A549 (cell line): ENCODE data around the gene HINT1. TPM values are rescaled to one million over a fixed set of nuclear protein-coding genes. Genes with fewer than 3 reads are reported as not detected.

Source experiments
- ATAC-seq, 2 experiments: fragments of 200-7000 bp in 1 of 2; fragments of >200 bp in 1 of 2; cut with Nextera tagmentation in 1 of 2; cut with Tn5 transposase in 1 of 2; 3 replicates each; pipeline versions ENCODE4 v1.8.0 to v1.9.1; 2018 to 2020; ENCODE audit warnings: mild to moderate bottlenecking in 1 of 2, moderate library complexity in 1 of 2
- CTCF ChIA-PET: fragments of 300-600 bp; sonication (Branson Sonifier 250); formaldehyde crosslinking; extraction: SDS; loops from one replicate; lab custom pipeline; 2021; ENCODE audit warnings: antibody characterized with exemption, inconsistent platforms; lab: Yijun Ruan, JAX
- POLR2A ChIA-PET: fragments of 350-600 bp; formaldehyde crosslinking; extraction: SDS; loops from one replicate; lab custom pipeline; 2021; ENCODE audit warnings: antibody characterized with exemption, inconsistent platforms; lab: Yijun Ruan, JAX
- DNase-seq, 2 experiments: peaks; one replicate each; pipeline versions ENCODE4 v3.0.0 to v3.0.0-alpha.2; 2011 to 2016; ENCODE audit warnings: low read depth in 1 of 2, low spot score in 1 of 2
- FAIRE-seq: peaks from 2 replicates; lab custom pipeline; 2011; peaks lifted over from hg19 to GRCh38; lab: Jason Lieb, UNC
- H3K27ac ChIP-seq, 2 experiments: fragments of >200 bp; sonication (Bioruptor Twin); formaldehyde crosslinking; 3 replicates each; pipeline ENCODE4 v1.5.1; 2016 to 2017
- H3K4me1 ChIP-seq: fragments of >200 bp; sonication (Bioruptor Twin); formaldehyde crosslinking; 3 replicates; pipeline ENCODE4 v1.6.1; 2016
- H3K4me2 ChIP-seq: fragments of >200 bp; sonication (Bioruptor Twin); formaldehyde crosslinking; 3 replicates; pipeline ENCODE4 v1.6.1; 2016
- H3K4me3 ChIP-seq: fragments of >200 bp; sonication (Bioruptor Twin); formaldehyde crosslinking; 3 replicates; pipeline ENCODE4 v1.5.1; 2016
- H3K9me3 ChIP-seq: fragments of >200 bp; sonication (Bioruptor Twin); formaldehyde crosslinking; 3 replicates; pipeline ENCODE4 v1.6.1; 2016
- EHMT2 ChIP-seq: fragments of 200-600 bp; sonication (generic); IDR thresholded peaks from 2 replicates; pipeline ENCODE4 v1.6.1; 2016; ENCODE audit warnings: antibody characterized with exemption, low read depth, mild to moderate bottlenecking, moderate library complexity
- ELK1 ChIP-seq: fragments of 150-350 bp; IDR thresholded peaks from 2 replicates; pipeline ENCODE4 v1.6.1; 2014; ENCODE audit warnings: low read depth, mild to moderate bottlenecking, low read length
- ESRRA ChIP-seq: fragments of 150-350 bp; IDR thresholded peaks from 2 replicates; pipeline ENCODE4 v1.6.1; 2014; ENCODE audit warnings: mild to moderate bottlenecking, low read length, borderline replicate concordance
- FOSL2 ChIP-seq, 2 experiments: fragments of 450-650 bp in 1 of 2; fragments of >200 bp in 1 of 2; sonication (Bioruptor Twin) in 1 of 2; formaldehyde crosslinking; IDR thresholded peaks; 2 replicates each; pipeline versions ENCODE4 v1.5.0 to v1.6.1; 2016 to 2020; ENCODE audit warnings: mild to moderate bottlenecking in 1 of 2, moderate library complexity in 1 of 2
- HMGXB4 ChIP-seq: fragments of 250-450 bp; sonication (Bioruptor Pico); IDR thresholded peaks from 2 replicates; pipeline ENCODE4 v1.5.0; 2021; ENCODE audit warnings: mild to moderate bottlenecking, moderate library complexity, borderline replicate concordance
- JUN ChIP-seq, 2 experiments: fragments of >200 bp; sonication (Bioruptor Twin); formaldehyde crosslinking; IDR thresholded peaks; 2 replicates in 1 of 2; 3 replicates in 1 of 2; pipeline ENCODE4 v1.6.1; 2016 to 2017
- MAFK ChIP-seq: fragments of 450-650 bp; IDR thresholded peaks from 2 replicates; pipeline ENCODE4 v1.6.1; 2014; ENCODE audit not compliant: partially characterized antibody
- MYC ChIP-seq: IDR thresholded peaks from 2 replicates; pipeline ENCODE4 v1.6.1; 2012; ENCODE audit warnings: mild to moderate bottlenecking, inconsistent platforms, low read length, improper control_type of control experiment, borderline replicate concordance
- NFE2L2 ChIP-seq: fragments of 150-350 bp; conservative IDR thresholded peaks from 2 replicates; pipeline ENCODE4 v1.6.1; 2014; ENCODE audit warnings: low read length
- NPAS2 ChIP-seq: fragments of 250-450 bp; sonication (Bioruptor Pico); IDR thresholded peaks from 2 replicates; pipeline ENCODE4 v1.8.0; 2022; ENCODE audit warnings: mild to moderate bottlenecking, moderate library complexity, borderline replicate concordance
- NR3C1 ChIP-seq: fragments of >200 bp; sonication (Bioruptor Twin); formaldehyde crosslinking; IDR thresholded peaks from 3 replicates; pipeline ENCODE4 v1.6.1; 2017
- PHF8 ChIP-seq: fragments of 200-600 bp; sonication (generic); IDR thresholded peaks from 2 replicates; pipeline ENCODE4 v1.6.1; 2016; ENCODE audit warnings: low read depth, mild to moderate bottlenecking, antibody characterized with exemption, moderate library complexity, borderline replicate concordance
- RCOR1 ChIP-seq: fragments of 150-350 bp; IDR thresholded peaks from 2 replicates; pipeline ENCODE4 v1.6.1; 2014; ENCODE audit warnings: antibody characterized with exemption, low read length, low read depth
- SMC3 ChIP-seq: fragments of >200 bp; sonication (Bioruptor Twin); formaldehyde crosslinking; IDR thresholded peaks from 3 replicates; pipeline ENCODE4 v1.6.1; 2018; ENCODE audit warnings: inconsistent platforms
- USF2 ChIP-seq: fragments of 450-650 bp; IDR thresholded peaks from 2 replicates; pipeline ENCODE4 v1.6.1; 2014; ENCODE audit warnings: antibody characterized with exemption
- WGBS: methylation state at CpG from one replicate; pipeline ENCODE4 v1.1.6; 2017; ENCODE audit errors: missing lambda C conversion rate; 5-methylcytosine and 5-hydroxymethylcytosine counted together
- polyA plus RNA-seq, 4 experiments: library from polyadenylated mRNA; depleted of rRNA in 3 of 4; stranded (reverse); fragments of >200 nt; fragmentation: RNase III in 1 of 4; extraction: RNeasy Plus Mini Kit Qiagen cat#74134 plus additional on column Dnase treatment in 1 of 4; gene quantifications; 2 replicates in 3 of 4; 3 replicates in 1 of 4; pipeline ENCODE4 v1.2.3, GENCODE V29; 2011 to 2017

Gene HINT1
- polyA plus RNA-seq, 2 of the 4 experiments (the other 2 are of a cell fraction) = 806 to 1,252 TPM

- no peak for ATAC-seq
- no peak for DNase-seq
- Histone ChIP-seq H3K4me3 (no peak overlapping the region), H3K9me3 (no peaks in the 10 kb centered on the region), H3K27ac (no peak overlapping the region)
- POLR2A ChIA-PET = no interaction called here
- TF ChIP-seq MAFK (no peak), HMGXB4 (CRISPR knock-in tag) (no peak), FOSL2 (IDR thresholded peaks at IDR 0.05) (no peak), FOSL2 (CRISPR knock-in tag; IDR thresholded peaks at IDR 0.05) (no peak), NR3C1 (no peak), JUN (IDR thresholded peaks at IDR 0.05) (no peak)
- TF ChIP-seq, all 56 proteins: peak for 0
- Histone ChIP-seq H3K4me2 (no peak overlapping the region), H3K4me1 (no peaks in the 10 kb centered on the region)
- CTCF ChIA-PET = interaction anchor here (1.2 kb wide), 1 partner anchor 266 kb away, joined by 3 read pairs; no protein-coding TSS in a partner anchor
- no peak for FAIRE-seq
- 89% methylated on average over 7 of the region's 7 CpGs for WGBS
Measured at GRCh38 chr5:131150408-131150807, 14.6 kb downstream of the HINT1 start.

GRCh38 chr5:131148835-131149234 is 16.2 kb downstream of the HINT1 start:
- CTCF ChIA-PET = interaction anchor here (1.2 kb wide), 1 partner anchor 233 kb away, joined by 3 read pairs; no protein-coding TSS in a partner anchor

More at GRCh38 chr5:131148835-131149234, 16.2 kb downstream of the HINT1 start:
- DNase-seq (no peak), ATAC-seq (no peak), FAIRE-seq (no peak)
- Histone ChIP-seq H3K4me3 (no peak overlapping the region), H3K27ac (no peak overlapping the region), H3K4me2 (no peak overlapping the region), H3K4me1 (no peaks in the 10 kb centered on the region), H3K9me3 (no peaks in the 10 kb centered on the region)
- WGBS = 94% methylated on average over 2 of the region's 2 CpGs
- TF ChIP-seq ELK1 = no peak
- TF ChIP-seq USF2 = no peak
- no peak for TF ChIP-seq SMC3
- no peak for TF ChIP-seq NFE2L2
- TF ChIP-seq JUN (IDR thresholded peaks at IDR 0.05) = no peak
- TF ChIP-seq MYC = no peak
- no peak for TF ChIP-seq NPAS2 (CRISPR knock-in tag)
- TF ChIP-seq EHMT2 = no peak
- TF ChIP-seq PHF8 = no peak
- TF ChIP-seq MAFK = no peak
- no peak for TF ChIP-seq HMGXB4 (CRISPR knock-in tag)
- no peak for TF ChIP-seq RCOR1
- TF ChIP-seq ESRRA = no peak
- POLR2A ChIA-PET = no interaction called here
